Stimulated activated naive B cell treated with anti-CD40 and anti-IgM and Interleukin-4, amounts not matched to agents 10 μg/mL and 1 μg/mL and 100 μg/mL, for 72 hours (primary cell): Measurements from ENCODE around the gene PARD6G.

ENCODE experiments used
- ATAC-seq, 2 donors: fragments of 150-1000 bp; cut with Tn5 transposase; replicated peaks; 2 replicates each; pipeline ENCODE4 v1.10.0; 2021; ENCODE audit warnings: moderate library complexity in 1 of 2
- DNase-seq: peaks from one replicate; pipeline ENCODE4 v3.0.0; 2021
- H3K27ac Mint-ChIP-seq: one replicate; pipeline ENCODE4 v1.8.0; 2022; ENCODE audit warnings: mild to moderate bottlenecking, mixed read lengths
- H3K27me3 Mint-ChIP-seq, 2 donors: one replicate each; pipeline ENCODE4 v1.8.0; 2022; ENCODE audit warnings: mixed read lengths in 2 of 2
- H3K36me3 Mint-ChIP-seq, 2 donors: one replicate each; pipeline ENCODE4 v1.8.0; 2022; ENCODE audit warnings: mixed read lengths in 2 of 2, mild to moderate bottlenecking in 1 of 2
- H3K4me1 Mint-ChIP-seq, 2 donors: one replicate each; pipeline ENCODE4 v1.8.0; 2022; ENCODE audit warnings: mixed read lengths in 2 of 2, mild to moderate bottlenecking in 1 of 2
- H3K4me3 Mint-ChIP-seq, 2 donors: one replicate each; pipeline ENCODE4 v1.8.0; 2022; ENCODE audit warnings: mild to moderate bottlenecking in 2 of 2, mixed read lengths in 2 of 2, moderate library complexity in 1 of 2
- H3K9me3 Mint-ChIP-seq, 2 donors: one replicate each; pipeline ENCODE4 v1.8.0; 2022; ENCODE audit warnings: mixed read lengths in 2 of 2, mild to moderate bottlenecking in 1 of 2

PARD6G gene

GRCh38 chr18:80108121-80108536 is 139.2 kb downstream of the PARD6G start:
- peaks cover 34 to 41% of the 10 kb centered on the region in 2 donors for H3K4me1 Mint-ChIP-seq
- peaks cover 0 to 4% of the 10 kb centered on the region in 2 donors for H3K9me3 Mint-ChIP-seq
- peak overlapping the region in 1 of 2 donors; percentile 74 for H3K4me3 Mint-ChIP-seq
- H3K27ac Mint-ChIP-seq = peak overlapping the region; percentile 53
- H3K36me3 Mint-ChIP-seq = peaks cover 5 to 14% of the 10 kb centered on the region in 2 donors
- DNase-seq (no peak), ATAC-seq (no peak)
- H3K27me3 Mint-ChIP-seq = no peaks in the 10 kb centered on the region

- H3K4me3 Mint-ChIP-seq = no peak overlapping the region
- no peak for ATAC-seq
- no peak overlapping the region for H3K27ac Mint-ChIP-seq
- H3K27me3 Mint-ChIP-seq = no peaks in the 10 kb centered on the region
- H3K9me3 Mint-ChIP-seq = peaks cover 0 to 5% of the 10 kb centered on the region in 2 donors
- peaks cover 5 to 9% of the 10 kb centered on the region in 2 donors for H3K36me3 Mint-ChIP-seq
- no peak for DNase-seq
- peaks cover 33 to 41% of the 10 kb centered on the region in 2 donors for H3K4me1 Mint-ChIP-seq
Observed at GRCh38 chr18:80107426-80107825, 139.9 kb downstream of the PARD6G start.
